Upper lobe of left lung (tissue), 4 donors: ENCODE measurements around the gene MKNK2.

ENCODE experiments used
- CTCF ChIP-seq, 6 experiments: fragments of 450-650 bp in 4 of 6; fragments of 200-600 bp in 2 of 6; sonication (generic) in 2 of 6; IDR thresholded peaks; one replicate each; pipeline ENCODE4 v1.5.1; 2016 to 2019; ENCODE audit warnings: antibody characterized with exemption in 6 of 6
- POLR2A ChIP-seq, 4 donors: fragments of 450-650 bp; IDR thresholded peaks; one replicate each; pipeline ENCODE4 v1.5.1; 2016 to 2017; ENCODE audit warnings: antibody characterized with exemption in 4 of 4, mild to moderate bottlenecking in 2 of 4
- POLR2AphosphoS5 ChIP-seq, 2 donors: sonication (generic); formaldehyde crosslinking; IDR thresholded peaks; one replicate each; pipeline ENCODE4 v1.5.1; 2017; ENCODE audit warnings: antibody characterized with exemption in 2 of 2

- TF ChIP-seq CTCF (IDR thresholded peaks at IDR 0.05) (no peak), POLR2AphosphoS5 (IDR thresholded peaks at IDR 0.05) (no peak), POLR2A (IDR thresholded peaks at IDR 0.05) (no peak)
Measured at GRCh38 chr19:2046046-2046907, 4.8 kb downstream of the MKNK2 start.
